ENCODE data around the gene HMOX2. TPM values are rescaled to one million over a fixed set of nuclear protein-coding genes. Genes with fewer than 3 reads are reported as not detected.

HMOX2 gene
- total RNA-seq, 1 experiment from 2014 or later, result 72.6 TPM

GRCh38 chr16:4537376-4538343, 61.5 kb downstream of the HMOX2 start:
- H3K36me3 ChIP-seq (ENCODE audit: control insufficient read depth, insufficient read depth, low read length), result no peaks in the 10 kb centered on the region
- POLR2A ChIA-PET, result interaction anchor here (0.6 kb wide), 1 partner anchor 197 kb away, joined by 5 read pairs; the partner anchor contains the start of genes ANKS3 and DNAAF8
- CTCF ChIA-PET, result interaction anchor here (1.1 kb wide), 1 partner anchor 11 kb away, joined by 4 read pairs; no protein-coding TSS in a partner anchor
- intact Hi-C loops (cut with micrococcal nuclease; ENCODE audit: unreplicated experiment), result no loop called here
- peak overlapping the region; percentile 72 for H3K27ac ChIP-seq (ENCODE audit: low read length)
- H3K9me3 ChIP-seq (ENCODE audit: control insufficient read depth, insufficient read depth, low read depth, low read length), result peaks cover 13% of the 10 kb centered on the region; the same call in 1 of the 2 replicates
- TF ChIP-seq POLR2AphosphoS5 (IDR thresholded peaks at IDR 0.05; ENCODE audit: low read depth, low read length) (no peak), REST (IDR thresholded peaks at IDR 0.05; ENCODE audit: insufficient read depth in 1 of 2, low read depth in 2 of 2, low read length in 1 of 2) (no peak), SIN3A (IDR thresholded peaks at IDR 0.05; ENCODE audit: borderline replicate concordance, insufficient read depth, low read depth, low read length) (no peak), CTCF (IDR thresholded peaks at IDR 0.05) (no peak), TCF7L2 (IDR thresholded peaks at IDR 0.05; ENCODE audit: low read depth, low read length) (no peak)
- ATAC-seq (peak; percentile 71), DNase-seq (ENCODE audit: low read depth, low spot score) (no peak)
- H3K4me1 ChIP-seq (ENCODE audit: control insufficient read depth, insufficient read depth, low read length), result peaks cover 5% of the 10 kb centered on the region; the same call in 1 of the 2 replicates
- in situ Hi-C loops (cut with HindIII; ENCODE audit: low pct_unique_long_range_greater_than_20kb, low sequenced_read_pairs), result no loop called here
- no TSS peak for BruUV-seq (replicated peaks)
- peak overlapping the region; percentile 66 to 72 for H3K4me3 ChIP-seq (ENCODE audit: low read depth in 2 of 2, low read length in 2 of 2)
- no peaks in the 10 kb centered on the region for H3K27me3 ChIP-seq (ENCODE audit: control insufficient read depth, insufficient read depth, low read length)

- Histone ChIP-seq H3K27me3 (ENCODE audit: control insufficient read depth, insufficient read depth, low read length) (no peaks in the 10 kb centered on the region), H3K36me3 (ENCODE audit: control insufficient read depth, insufficient read depth, low read length) (no peaks in the 10 kb centered on the region), H3K9me3 (ENCODE audit: control insufficient read depth, insufficient read depth, low read depth, low read length) (peaks cover 13% of the 10 kb centered on the region; the same call in 1 of the 2 replicates), H3K4me1 (ENCODE audit: control insufficient read depth, insufficient read depth, low read length) (peaks cover 5% of the 10 kb centered on the region; the same call in 1 of the 2 replicates), H3K4me3 (ENCODE audit: low read depth in 2 of 2, low read length in 2 of 2) (peak within 1 kb of the TSS; percentile 66 to 72), H3K27ac (ENCODE audit: low read length) (peak within 1 kb of the TSS; percentile 86)
- CTCF ChIA-PET, result interaction anchor here (1.1 kb wide), 1 partner anchor 10 kb away, joined by 4 read pairs; no protein-coding TSS in a partner anchor
- POLR2A ChIA-PET, result interaction anchor here (0.6 kb wide), 1 partner anchor 77 kb away, joined by 13 read pairs; no protein-coding TSS in a partner anchor
- TF ChIP-seq CTCF (IDR thresholded peaks at IDR 0.05) (no peak), POLR2AphosphoS5 (IDR thresholded peaks at IDR 0.05; ENCODE audit: low read depth, low read length) (peak; percentile 46), SIN3A (IDR thresholded peaks at IDR 0.05; ENCODE audit: borderline replicate concordance, insufficient read depth, low read depth, low read length) (peak; percentile 81; the same call in 1 of the 2 replicates), TCF7L2 (IDR thresholded peaks at IDR 0.05; ENCODE audit: low read depth, low read length) (no peak), REST (IDR thresholded peaks at IDR 0.05; ENCODE audit: insufficient read depth in 1 of 2, low read depth in 2 of 2, low read length in 1 of 2) (no peak)
- in situ Hi-C loops (cut with HindIII; ENCODE audit: low pct_unique_long_range_greater_than_20kb, low sequenced_read_pairs), result no loop called here
- ATAC-seq, result peak; percentile 97
- intact Hi-C loops (cut with micrococcal nuclease; ENCODE audit: unreplicated experiment), result no loop called here
- no TSS peak for BruUV-seq (replicated peaks)
- DNase-seq (ENCODE audit: low read depth, low spot score), result peak; percentile 88
These were observed 62.4 kb downstream of the HMOX2 start, which contains the start of gene CDIP1 for GRCh38 chr16:4538350-4539235. Gene CDIP1 (minus strand): TSS chr16:4538773. CDS start chr16:4514130, 24,643 bp downstream.

Data from Panc1 (cell line).